Left lung (tissue), 10 donors: ENCODE data around the gene CRB2. TPM values are rescaled to one million over a fixed set of nuclear protein-coding genes. Genes with fewer than 3 reads are reported as not detected.

Source experiments
- ATAC-seq: fragments of 200-7000 bp; cut with Tn5 transposase; one replicate; pipeline ENCODE4 v1.9.1; 2020; ENCODE audit warnings: moderate library complexity
- DNase-seq, 4 donors: peaks; one replicate each; pipeline ENCODE4 v3.0.0-alpha.2; 2013 to 2020
- H3K27ac ChIP-seq, 2 donors: fragments of 200-600 bp; sonication (generic) in 1 of 2; one replicate each; pipeline versions ENCODE4 v1.5.0 to v1.8.0; 2020 to 2021
- H3K27me3 ChIP-seq, 2 donors: fragments of 200-600 bp; sonication (generic) in 1 of 2; one replicate each; pipeline versions ENCODE4 v1.5.0 to v1.8.0; 2020 to 2021
- H3K36me3 ChIP-seq, 2 donors: fragments of 200-600 bp; sonication (generic) in 1 of 2; one replicate each; pipeline versions ENCODE4 v1.5.0 to v1.8.0; 2020 to 2021
- H3K4me1 ChIP-seq, 2 donors: fragments of 200-600 bp; one replicate each; pipeline ENCODE4 v1.8.0; 2021
- H3K4me3 ChIP-seq, 2 donors: fragments of 200-600 bp; sonication (generic) in 1 of 2; one replicate each; pipeline versions ENCODE4 v1.5.0 to v1.8.0; 2020 to 2021; ENCODE audit warnings: mild to moderate bottlenecking in 1 of 2
- H3K9me3 ChIP-seq, 2 donors: fragments of 200-600 bp; sonication (generic) in 1 of 2; one replicate each; pipeline versions ENCODE4 v1.5.0 to v1.8.0; 2020 to 2021
- intact Hi-C, 2 donors: fragments of 100-400 bp; cut with DNase I; formaldehyde crosslinking; loops; one replicate each; pipeline versions ENCODE4 v1.11.2 to v1.14.2; 2022
- polyA plus RNA-seq, 6 donors: library from polyadenylated mRNA; unstranded; fragments of 120-200 nt; gene quantifications; one replicate each; pipeline ENCODE4 v1.2.1, GENCODE V29; 2013; ENCODE audit not compliant: insufficient read length in 6 of 6
- total RNA-seq, 2 donors: library from RNA; stranded (reverse); fragmentation: NEBNext Ultra II Directional; extraction: Animal tissue kit (Norgen Biotek cat#: 25700); gene quantifications; one replicate each; pipeline ENCODE4 v1.2.1, GENCODE V29; 2021
- TF ChIP-seq, protein P1 (sequence below), 2 donors: fragments of 200-600 bp; sonication (generic) in 1 of 2; IDR thresholded peaks; one replicate each; pipeline versions ENCODE4 v1.5.0 to v1.8.0; 2021; ENCODE audit warnings: antibody characterized with exemption in 2 of 2
- donor health status: DM: no; HTN: yes; CAD: no.
- donor health status: DM: no; HTN: no; CAD: no.

Gene CRB2
- total and polyA plus RNA-seq, 8 donors, result 0.08 to 0.58 (median 0.34) TPM

DNA sequence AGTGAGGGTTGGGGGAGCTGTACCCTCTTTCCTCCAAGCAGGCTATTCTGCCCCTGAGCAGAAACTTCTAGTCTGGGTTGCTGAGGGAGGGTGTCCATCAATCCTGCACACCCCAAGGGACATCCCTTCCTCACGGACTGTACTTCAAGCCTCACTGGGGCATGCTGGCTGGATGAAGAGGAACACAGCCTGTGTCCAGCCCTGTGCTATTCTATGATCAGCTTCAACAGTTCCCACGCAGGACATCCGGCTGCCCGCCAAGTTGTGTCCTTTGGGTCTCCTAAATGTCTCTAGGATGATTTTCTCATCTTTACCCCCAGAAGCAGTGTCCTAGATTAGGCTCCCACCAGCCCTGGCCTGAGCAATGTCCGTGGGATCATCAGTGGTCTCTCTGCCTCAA lies 68.1 kb downstream of the CRB2 start:
- Histone ChIP-seq H3K4me3 (no peak overlapping the region), H3K4me1 (no peaks in the 10 kb centered on the region), H3K36me3 (peaks cover 0 to 29% of the 10 kb centered on the region in 2 donors), H3K27me3 (no peaks in the 10 kb centered on the region), H3K9me3 (peaks cover 0 to 2% of the 10 kb centered on the region in 2 donors), H3K27ac (no peak overlapping the region)
- TF ChIP-seq, protein P1, sequence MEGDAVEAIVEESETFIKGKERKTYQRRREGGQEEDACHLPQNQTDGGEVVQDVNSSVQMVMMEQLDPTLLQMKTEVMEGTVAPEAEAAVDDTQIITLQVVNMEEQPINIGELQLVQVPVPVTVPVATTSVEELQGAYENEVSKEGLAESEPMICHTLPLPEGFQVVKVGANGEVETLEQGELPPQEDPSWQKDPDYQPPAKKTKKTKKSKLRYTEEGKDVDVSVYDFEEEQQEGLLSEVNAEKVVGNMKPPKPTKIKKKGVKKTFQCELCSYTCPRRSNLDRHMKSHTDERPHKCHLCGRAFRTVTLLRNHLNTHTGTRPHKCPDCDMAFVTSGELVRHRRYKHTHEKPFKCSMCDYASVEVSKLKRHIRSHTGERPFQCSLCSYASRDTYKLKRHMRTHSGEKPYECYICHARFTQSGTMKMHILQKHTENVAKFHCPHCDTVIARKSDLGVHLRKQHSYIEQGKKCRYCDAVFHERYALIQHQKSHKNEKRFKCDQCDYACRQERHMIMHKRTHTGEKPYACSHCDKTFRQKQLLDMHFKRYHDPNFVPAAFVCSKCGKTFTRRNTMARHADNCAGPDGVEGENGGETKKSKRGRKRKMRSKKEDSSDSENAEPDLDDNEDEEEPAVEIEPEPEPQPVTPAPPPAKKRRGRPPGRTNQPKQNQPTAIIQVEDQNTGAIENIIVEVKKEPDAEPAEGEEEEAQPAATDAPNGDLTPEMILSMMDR (IDR thresholded peaks at IDR 0.05), result no peak
- DNase-seq (no peak), ATAC-seq (no peak)
- intact Hi-C loops, result no loop called here

DNA sequence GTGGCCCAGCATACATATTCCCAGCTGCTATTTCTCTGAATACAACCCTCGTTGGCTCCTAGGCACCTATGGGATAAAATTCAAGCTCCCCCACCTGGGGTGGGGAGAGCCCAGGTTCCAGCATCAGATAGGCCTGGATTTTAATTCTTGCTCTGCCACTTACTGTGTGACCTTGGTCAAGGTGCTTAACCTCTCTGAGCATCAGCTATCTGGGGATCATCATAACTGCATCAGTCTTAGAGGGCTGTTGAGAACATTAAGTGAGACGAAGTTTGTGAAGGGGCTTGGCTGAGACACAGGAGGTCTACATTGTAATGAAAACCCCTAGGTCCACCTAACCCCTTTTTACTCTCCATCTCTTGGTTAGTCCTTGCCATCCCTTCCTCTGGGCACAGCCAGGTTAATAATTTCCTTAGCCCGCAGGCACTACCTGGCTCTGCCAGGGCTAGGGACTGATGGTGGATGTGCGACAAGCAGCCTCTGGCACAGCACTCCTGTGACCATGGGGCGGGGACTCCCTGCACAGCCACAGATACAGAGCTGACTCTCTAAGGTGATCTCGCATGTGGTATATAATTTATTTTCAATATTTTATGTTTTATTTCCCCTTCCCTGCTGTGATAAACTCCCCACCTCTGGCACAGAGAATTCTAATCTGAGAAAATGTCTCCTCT lies 68.7 kb downstream of the CRB2 start:
- Histone ChIP-seq H3K4me3 (no peak overlapping the region), H3K4me1 (no peaks in the 10 kb centered on the region), H3K27me3 (no peaks in the 10 kb centered on the region), H3K9me3 (peaks cover 0 to 4% of the 10 kb centered on the region in 2 donors), H3K27ac (no peak overlapping the region), H3K36me3 (peaks cover 0 to 24% of the 10 kb centered on the region in 2 donors)
- TF ChIP-seq, protein P1 (IDR thresholded peaks at IDR 0.05), result no peak
- DNase-seq, result no peak
- no peak for ATAC-seq
- intact Hi-C loops, result no loop called here

DNA sequence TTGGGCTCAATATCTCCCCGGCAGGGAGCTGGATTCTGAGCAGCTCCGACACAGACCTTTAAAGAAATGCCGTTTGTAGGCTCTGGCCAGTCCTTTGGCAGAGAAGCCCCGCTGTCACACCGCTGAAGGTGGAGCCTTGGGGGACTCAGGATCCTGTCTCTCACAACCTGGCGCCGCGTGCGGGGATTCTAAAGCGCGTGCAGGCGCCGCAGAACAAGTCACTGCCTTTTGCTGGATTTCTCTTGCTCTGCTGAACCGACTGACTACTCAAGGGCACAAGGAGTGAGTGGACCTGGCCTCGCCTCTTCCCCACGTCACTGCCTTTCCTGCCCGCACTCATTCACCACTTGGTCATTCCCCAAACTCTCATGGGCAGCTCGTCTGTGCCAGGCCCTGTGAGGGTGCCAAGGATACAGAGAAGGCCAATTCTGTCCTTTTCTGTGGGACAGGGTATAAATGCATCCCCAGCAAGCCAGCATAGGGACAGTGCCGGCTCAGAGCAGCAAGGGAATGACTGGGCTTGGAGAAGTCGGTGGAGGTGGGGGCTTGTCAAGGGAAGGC lies 69.3 kb downstream of the CRB2 start:
- ATAC-seq, result no peak
- H3K9me3 ChIP-seq, result peaks cover 0 to 4% of the 10 kb centered on the region in 2 donors

DNA sequence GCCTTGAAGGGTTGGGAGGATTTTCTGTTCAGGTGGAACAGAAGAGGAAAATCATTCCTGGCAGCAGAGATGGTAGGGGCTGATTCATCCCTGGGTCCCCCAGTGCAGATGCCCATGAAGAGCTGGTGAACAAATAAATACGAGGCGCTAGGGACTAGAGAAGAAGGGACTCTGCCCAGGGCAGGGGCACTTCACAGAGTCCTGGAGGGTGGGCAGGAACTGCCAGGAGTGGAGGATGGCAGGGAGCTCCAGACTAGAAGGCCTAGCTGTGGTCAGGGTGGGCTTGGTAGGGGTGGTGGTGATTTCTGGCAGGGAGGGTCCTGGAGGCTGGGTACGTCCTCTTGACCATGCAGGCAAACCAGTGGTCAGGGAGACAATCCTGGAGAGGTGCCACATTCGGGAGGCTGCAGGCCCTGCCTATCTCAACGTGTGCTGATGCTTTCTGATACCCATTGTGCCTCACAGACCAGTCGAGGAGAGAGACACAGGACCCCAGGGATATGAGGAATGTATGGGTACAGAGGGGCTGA lies 69.9 kb downstream of the CRB2 start:
- ATAC-seq (no peak), DNase-seq (no peak)
- TF ChIP-seq, protein P1 (IDR thresholded peaks at IDR 0.05), result no peak
- Histone ChIP-seq H3K4me3 (no peak overlapping the region), H3K4me1 (no peaks in the 10 kb centered on the region), H3K36me3 (peaks cover 0 to 26% of the 10 kb centered on the region in 2 donors), H3K27me3 (no peaks in the 10 kb centered on the region), H3K9me3 (peaks cover 0 to 4% of the 10 kb centered on the region in 2 donors), H3K27ac (no peak overlapping the region)
- intact Hi-C loops, result no loop called here

More for the DNA sequence above, 69.3 kb downstream of the CRB2 start:
- intact Hi-C loops, result no loop called here
- no peaks in the 10 kb centered on the region for H3K4me1 ChIP-seq
- H3K27ac ChIP-seq, result no peak overlapping the region
- H3K4me3 ChIP-seq, result no peak overlapping the region
- peaks cover 0 to 22% of the 10 kb centered on the region in 2 donors for H3K36me3 ChIP-seq
- TF ChIP-seq, protein P1 (IDR thresholded peaks at IDR 0.05), result no peak
- no peak for DNase-seq
- H3K27me3 ChIP-seq, result no peaks in the 10 kb centered on the region

DNA sequence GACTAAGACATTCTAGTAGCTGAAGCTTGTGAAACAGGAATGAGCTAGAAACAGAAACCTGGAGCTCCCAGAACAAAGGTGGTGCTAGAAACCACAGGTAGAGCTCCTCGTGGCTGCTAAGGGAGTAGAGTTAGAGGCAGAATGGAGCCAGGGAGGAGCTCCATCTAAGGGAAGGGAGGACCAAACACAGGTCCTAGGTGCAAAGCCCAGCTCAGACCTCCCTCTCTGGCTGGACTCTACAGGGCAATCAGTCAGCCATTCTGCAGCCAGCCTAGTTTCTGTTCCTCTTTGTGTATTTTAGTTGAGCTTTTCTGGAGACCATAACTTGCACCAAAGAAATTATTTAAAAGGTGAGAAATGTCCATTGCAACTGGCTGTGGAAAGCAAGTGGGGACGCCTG lies 70.4 kb downstream of the CRB2 start:
- H3K4me1 ChIP-seq, result no peaks in the 10 kb centered on the region
- no peak overlapping the region for H3K27ac ChIP-seq
- no peaks in the 10 kb centered on the region for H3K27me3 ChIP-seq
- H3K9me3 ChIP-seq, result peaks cover 0 to 4% of the 10 kb centered on the region in 2 donors
- no peak overlapping the region for H3K4me3 ChIP-seq
- DNase-seq, result no peak
- intact Hi-C loops, result no loop called here
- TF ChIP-seq, protein P1 (IDR thresholded peaks at IDR 0.05), result no peak
- ATAC-seq, result no peak
- H3K36me3 ChIP-seq, result peaks cover 0 to 31% of the 10 kb centered on the region in 2 donors
